Esophagus squamous epithelium (tissue), 4 donors: ENCODE results near the gene TMEM263.

Source experiments
- POLR2A ChIP-seq, 4 donors: fragments of 450-650 bp; IDR thresholded peaks; one replicate each; pipeline ENCODE4 v1.6.1; 2017; ENCODE audit warnings: antibody characterized with exemption in 4 of 4, mild to moderate bottlenecking in 4 of 4, moderate library complexity in 3 of 4
- TF ChIP-seq, protein P1 (sequence below), 6 experiments: fragments of 450-650 bp in 4 of 6; fragments of 200-600 bp in 2 of 6; sonication (generic) in 2 of 6; IDR thresholded peaks; one replicate each; pipeline ENCODE4 v1.5.1; 2016 to 2019; ENCODE audit warnings: antibody characterized with exemption in 6 of 6, mild to moderate bottlenecking in 4 of 6, moderate library complexity in 4 of 6

DNA sequence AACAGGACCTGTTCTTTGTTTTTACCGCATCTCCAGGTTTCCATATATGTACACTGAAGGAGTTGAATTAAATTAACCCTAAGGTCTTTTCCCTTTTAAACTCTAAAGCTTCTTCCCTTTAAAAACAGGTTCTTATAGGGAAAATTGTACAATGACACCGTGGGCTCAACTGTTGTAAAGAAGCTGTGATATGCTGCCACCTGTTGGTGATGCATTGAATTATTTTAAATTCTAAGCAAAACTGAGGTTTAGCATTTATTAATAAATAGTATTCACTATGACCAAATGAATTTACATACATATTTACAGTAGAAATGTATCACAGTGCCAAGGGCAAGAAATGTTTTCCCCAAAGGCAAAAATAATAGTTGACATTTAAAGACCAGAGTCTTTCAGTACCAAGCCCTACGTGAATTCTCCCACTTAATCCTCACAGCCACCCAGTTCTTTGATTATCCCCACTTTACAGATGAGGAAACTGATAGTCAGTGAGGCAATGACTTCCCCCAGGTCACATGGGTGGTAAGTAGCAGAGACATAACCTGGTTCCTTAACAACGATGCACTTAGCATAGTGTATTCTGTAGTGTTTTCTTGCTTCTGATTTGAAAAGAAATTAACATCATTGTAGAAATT, 35.7 kb upstream of the TMEM263 start:
- TF ChIP-seq, protein P1, sequence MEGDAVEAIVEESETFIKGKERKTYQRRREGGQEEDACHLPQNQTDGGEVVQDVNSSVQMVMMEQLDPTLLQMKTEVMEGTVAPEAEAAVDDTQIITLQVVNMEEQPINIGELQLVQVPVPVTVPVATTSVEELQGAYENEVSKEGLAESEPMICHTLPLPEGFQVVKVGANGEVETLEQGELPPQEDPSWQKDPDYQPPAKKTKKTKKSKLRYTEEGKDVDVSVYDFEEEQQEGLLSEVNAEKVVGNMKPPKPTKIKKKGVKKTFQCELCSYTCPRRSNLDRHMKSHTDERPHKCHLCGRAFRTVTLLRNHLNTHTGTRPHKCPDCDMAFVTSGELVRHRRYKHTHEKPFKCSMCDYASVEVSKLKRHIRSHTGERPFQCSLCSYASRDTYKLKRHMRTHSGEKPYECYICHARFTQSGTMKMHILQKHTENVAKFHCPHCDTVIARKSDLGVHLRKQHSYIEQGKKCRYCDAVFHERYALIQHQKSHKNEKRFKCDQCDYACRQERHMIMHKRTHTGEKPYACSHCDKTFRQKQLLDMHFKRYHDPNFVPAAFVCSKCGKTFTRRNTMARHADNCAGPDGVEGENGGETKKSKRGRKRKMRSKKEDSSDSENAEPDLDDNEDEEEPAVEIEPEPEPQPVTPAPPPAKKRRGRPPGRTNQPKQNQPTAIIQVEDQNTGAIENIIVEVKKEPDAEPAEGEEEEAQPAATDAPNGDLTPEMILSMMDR (IDR thresholded peaks at IDR 0.05): peak; percentile 56 to 85 (median 77)
- TF ChIP-seq POLR2A (IDR thresholded peaks at IDR 0.05): no peak
